K562 (cell line): ENCODE results near the gene OPCML. TPM values are rescaled to one million over a fixed set of nuclear protein-coding genes. Genes with fewer than 3 reads are reported as not detected.

Experiments
- FIP1L1 ChIP-seq: fragments of 200-400 bp; formaldehyde crosslinking; IDR thresholded peaks from 2 replicates; pipeline ENCODE4 v1.6.1; 2018; ENCODE audit warnings: mild to moderate bottlenecking, low read depth, low read length; ENCODE audit not compliant: poor library complexity, severe bottlenecking
- JUND ChIP-seq, 2 experiments: IDR thresholded peaks; 2 replicates in 1 of 2; 3 replicates in 1 of 2; pipeline ENCODE4 v1.6.1; 2011; ENCODE audit warnings: borderline replicate concordance in 2 of 2, low read depth in 2 of 2, low read length in 2 of 2, improper control_type of control experiment in 1 of 2, missing biosample characterization in 1 of 2, missing genetic modification characterization in 1 of 2, missing genetic modification reagents in 1 of 2
- SMAD1 ChIP-seq: fragments of 150-350 bp; IDR thresholded peaks from 2 replicates; pipeline ENCODE4 v1.6.1; 2014; ENCODE audit warnings: low read length, low read depth; ENCODE audit not compliant: partially characterized antibody
- ZNF318 ChIP-seq, 2 experiments: fragments of 450-650 bp; IDR thresholded peaks; 2 replicates each; pipeline ENCODE4 v1.6.1; 2016; ENCODE audit warnings: mild to moderate bottlenecking in 2 of 2, borderline replicate concordance in 1 of 2, low read depth in 1 of 2, moderate library complexity in 1 of 2
- ZSCAN29 ChIP-seq: fragments of 450-650 bp; IDR thresholded peaks from 2 replicates; pipeline ENCODE4 v1.6.1; 2017
- polyA plus RNA-seq, 8 experiments: library from polyadenylated mRNA; depleted of rRNA in 4 of 8; stranded (reverse) in 5 of 8; unstranded in 3 of 8; fragments of >200 nt; fragmentation: Nextera tagmentation in 2 of 8; fragmentation: Illumina TruSeq in 1 of 8; extraction: Ambion mirVana in 2 of 8; extraction: Trizol in 1 of 8; gene quantifications; 2 replicates each; pipeline versions ENCODE4 v1.2.1 to v1.2.3, GENCODE V29; 2011 to 2014; ENCODE audit warnings: inconsistent platforms in 1 of 8, missing spikeins in 1 of 8
- total RNA-seq, 7 experiments: library from RNA; depleted of rRNA in 6 of 7; stranded (reverse); fragments of >200 nt in 6 of 7; fragmentation: Illumina TruSeq in 2 of 7; extraction: Trizol in 2 of 7; gene quantifications; 2 replicates each; pipeline versions ENCODE4 v1.2.1 to v1.2.3, GENCODE V29; 2011 to 2021; ENCODE audit warnings: low replicate concordance in 1 of 7

The OPCML gene
- total and polyA plus RNA-seq, 9 of the 15 experiments (the other 6 are each of a cell fraction or from before 2014, with no cell fraction given), result not detected

GRCh38 chr11:133560472-133560855 is 28.2 kb upstream of the OPCML start (continued):
- TF ChIP-seq ZNF318 (IDR thresholded peaks at IDR 0.05; ENCODE audit: borderline replicate concordance in 1 of 2, low read depth in 1 of 2), result no peak
- no peak for TF ChIP-seq FIP1L1
- TF ChIP-seq SMAD1, result no peak
- no peak for TF ChIP-seq JUND (IDR thresholded peaks at IDR 0.05; ENCODE audit: borderline replicate concordance, low read depth, low read length)
- TF ChIP-seq JUND (tag; IDR thresholded peaks at IDR 0.05; ENCODE audit: borderline replicate concordance, low read depth, low read length), result no peak
- TF ChIP-seq ZSCAN29, result no peak
